ENCODE results near the gene SCARB1. TPM values are rescaled to one million over a fixed set of nuclear protein-coding genes. Genes with fewer than 3 reads are reported as not detected.

The SCARB1 gene
- total RNA-seq, 4 donors from 2014 or later = 2.1 to 37.0 (median 9.6) TPM

- intact Hi-C loops (cut with DNase I; ENCODE audit: low total_unique reads) = loop anchor here (10.0 kb wide), 2 partner anchors 199 to 379 kb away; partner anchors contain the start of gene NCOR2
- no peak for DNase-seq
- Histone ChIP-seq H3K27ac (peak overlapping the region in 1 of 2 donors; percentile 79), H3K36me3 (no peaks in the 10 kb centered on the region), H3K4me1 (peaks cover 5 to 17% of the 10 kb centered on the region in 2 donors), H3K27me3 (no peaks in the 10 kb centered on the region), H3K4me3 (no peak overlapping the region), H3K9me3 (peaks cover 0 to 5% of the 10 kb centered on the region in 2 donors)
- TF ChIP-seq, protein P1, sequence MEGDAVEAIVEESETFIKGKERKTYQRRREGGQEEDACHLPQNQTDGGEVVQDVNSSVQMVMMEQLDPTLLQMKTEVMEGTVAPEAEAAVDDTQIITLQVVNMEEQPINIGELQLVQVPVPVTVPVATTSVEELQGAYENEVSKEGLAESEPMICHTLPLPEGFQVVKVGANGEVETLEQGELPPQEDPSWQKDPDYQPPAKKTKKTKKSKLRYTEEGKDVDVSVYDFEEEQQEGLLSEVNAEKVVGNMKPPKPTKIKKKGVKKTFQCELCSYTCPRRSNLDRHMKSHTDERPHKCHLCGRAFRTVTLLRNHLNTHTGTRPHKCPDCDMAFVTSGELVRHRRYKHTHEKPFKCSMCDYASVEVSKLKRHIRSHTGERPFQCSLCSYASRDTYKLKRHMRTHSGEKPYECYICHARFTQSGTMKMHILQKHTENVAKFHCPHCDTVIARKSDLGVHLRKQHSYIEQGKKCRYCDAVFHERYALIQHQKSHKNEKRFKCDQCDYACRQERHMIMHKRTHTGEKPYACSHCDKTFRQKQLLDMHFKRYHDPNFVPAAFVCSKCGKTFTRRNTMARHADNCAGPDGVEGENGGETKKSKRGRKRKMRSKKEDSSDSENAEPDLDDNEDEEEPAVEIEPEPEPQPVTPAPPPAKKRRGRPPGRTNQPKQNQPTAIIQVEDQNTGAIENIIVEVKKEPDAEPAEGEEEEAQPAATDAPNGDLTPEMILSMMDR (IDR thresholded peaks at IDR 0.05) = no peak
- no peak for TF ChIP-seq POLR2A (IDR thresholded peaks at IDR 0.05)
These were observed 100.1 kb downstream of the SCARB1 start for GRCh38 chr12:124763594-124763979.

DNA sequence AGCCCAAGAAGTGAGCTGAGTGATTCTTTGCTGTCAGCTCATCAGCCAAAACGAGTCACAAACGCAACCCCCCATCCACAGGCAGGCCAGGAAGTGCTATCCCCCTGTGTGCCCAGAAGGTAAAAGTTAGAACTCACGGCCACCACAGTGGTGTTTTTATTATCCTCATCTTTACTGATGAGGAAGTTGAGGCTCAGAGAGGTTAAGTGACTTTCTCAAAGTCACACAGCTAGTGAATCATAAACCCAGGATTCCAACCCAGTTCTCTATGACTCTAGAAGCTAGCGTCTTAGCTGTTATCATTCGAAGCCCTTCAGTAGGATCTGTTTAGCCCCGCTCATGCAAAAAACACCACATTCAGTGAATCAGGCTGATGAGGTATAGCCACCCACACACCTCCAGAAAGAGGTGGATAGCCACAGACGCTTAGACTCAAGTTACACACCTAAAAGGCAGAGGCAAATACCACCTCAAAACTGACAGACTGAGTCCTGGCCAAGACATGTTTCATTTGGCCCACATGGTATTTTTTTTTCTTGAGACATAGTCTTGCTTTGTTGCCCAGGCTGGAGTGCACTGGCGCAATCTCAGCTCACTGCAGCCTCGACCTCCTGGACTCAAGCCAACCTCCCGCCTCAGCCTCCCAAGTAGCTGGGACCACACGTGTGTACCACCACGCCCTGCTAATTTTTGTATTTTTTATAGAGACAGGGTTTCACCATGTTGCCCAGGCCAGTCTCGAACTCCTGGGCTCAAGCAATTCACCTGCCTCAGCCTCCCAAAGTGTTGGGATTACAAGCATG is 100.7 kb downstream of the SCARB1 start:
- intact Hi-C loops (cut with DNase I; ENCODE audit: low total_unique reads) = loop anchor here (10.0 kb wide), 2 partner anchors 198 to 378 kb away; partner anchors contain the start of gene NCOR2

GRCh38 chr12:124762384-124762783 is 101.3 kb downstream of the SCARB1 start:
- H3K9me3 ChIP-seq = peaks cover 0 to 5% of the 10 kb centered on the region in 2 donors
- no peak overlapping the region for H3K4me3 ChIP-seq
- DNase-seq = no peak
- H3K4me1 ChIP-seq = peaks cover 5 to 17% of the 10 kb centered on the region in 2 donors
- intact Hi-C loops (cut with DNase I; ENCODE audit: low total_unique reads) = loop anchor here (10.0 kb wide), 2 partner anchors 198 to 378 kb away; partner anchors contain the start of gene NCOR2
- no peaks in the 10 kb centered on the region for H3K27me3 ChIP-seq
- H3K27ac ChIP-seq = no peak overlapping the region
- TF ChIP-seq POLR2A (IDR thresholded peaks at IDR 0.05) = no peak
- TF ChIP-seq, protein P1 (IDR thresholded peaks at IDR 0.05) = no peak
- H3K36me3 ChIP-seq = no peaks in the 10 kb centered on the region

More for the DNA sequence above, 100.7 kb downstream of the SCARB1 start:
- no peak for TF ChIP-seq POLR2A (IDR thresholded peaks at IDR 0.05)
- TF ChIP-seq, protein P1 (IDR thresholded peaks at IDR 0.05) = no peak
- Histone ChIP-seq H3K27ac (no peak overlapping the region), H3K4me1 (peaks cover 5 to 17% of the 10 kb centered on the region in 2 donors), H3K4me3 (no peak overlapping the region), H3K27me3 (no peaks in the 10 kb centered on the region), H3K9me3 (peaks cover 0 to 5% of the 10 kb centered on the region in 2 donors), H3K36me3 (no peaks in the 10 kb centered on the region)
- DNase-seq = no peak

DNA sequence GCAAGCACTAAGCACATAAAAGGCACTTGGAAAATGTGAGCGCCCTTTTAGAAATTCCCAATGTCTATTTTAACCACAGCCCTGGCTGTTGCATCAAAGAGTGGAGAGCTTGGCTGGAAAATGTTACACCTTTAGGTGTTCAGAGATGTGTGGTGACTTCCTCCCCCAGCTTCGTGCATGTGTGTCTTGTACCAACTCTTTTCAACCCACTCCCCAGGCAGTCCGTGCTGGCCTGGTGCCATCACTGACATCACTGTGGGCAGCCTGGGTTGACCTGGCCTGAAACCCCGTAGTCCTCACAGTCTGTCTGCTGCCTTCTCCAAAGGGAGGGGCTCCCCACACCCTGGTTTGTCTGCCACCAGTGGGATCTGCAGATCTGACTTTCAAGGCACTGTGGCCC is 101.8 kb downstream of the SCARB1 start:
- Histone ChIP-seq H3K4me1 (peaks cover 4 to 16% of the 10 kb centered on the region in 2 donors), H3K9me3 (peaks cover 0 to 5% of the 10 kb centered on the region in 2 donors), H3K27me3 (no peaks in the 10 kb centered on the region), H3K4me3 (no peak overlapping the region), H3K36me3 (no peaks in the 10 kb centered on the region), H3K27ac (no peak overlapping the region)
- no peak for DNase-seq
- intact Hi-C loops (cut with DNase I; ENCODE audit: low total_unique reads) = loop anchor here (10.0 kb wide), 2 partner anchors 197 to 377 kb away; partner anchors contain the start of gene NCOR2
- no peak for TF ChIP-seq POLR2A (IDR thresholded peaks at IDR 0.05)
- TF ChIP-seq, protein P1 (IDR thresholded peaks at IDR 0.05) = no peak

- intact Hi-C loops (cut with DNase I; ENCODE audit: low total_unique reads) = loop anchor here (10.0 kb wide), 2 partner anchors 196 to 376 kb away; partner anchors contain the start of gene NCOR2
- no peak overlapping the region for H3K27ac ChIP-seq
These were observed 102.6 kb downstream of the SCARB1 start for GRCh38 chr12:124761056-124761455.

More at GRCh38 chr12:124761056-124761455, 102.6 kb downstream of the SCARB1 start:
- H3K27me3 ChIP-seq = no peaks in the 10 kb centered on the region
- peaks cover 0 to 5% of the 10 kb centered on the region in 2 donors for H3K9me3 ChIP-seq
- no peak for TF ChIP-seq POLR2A (IDR thresholded peaks at IDR 0.05)
- TF ChIP-seq, protein P1 (IDR thresholded peaks at IDR 0.05) = no peak
- H3K4me3 ChIP-seq = no peak overlapping the region
- no peak for DNase-seq
- peaks cover 0 to 8% of the 10 kb centered on the region in 2 donors for H3K4me1 ChIP-seq
- no peaks in the 10 kb centered on the region for H3K36me3 ChIP-seq
